Activated T-helper 1 cell treated with anti-CD3 and anti-CD28 coated beads, Interleukin-12 subunit alpha, Interleukin-12 subunit beta, Interleukin-2, Interleukin-4 antibody, amounts not matched to agents 30 ng/mL and 10 ng/mL and 1 ng/mL, durations not matched to agents 14 hours and 24 hours and 36 hours (primary cell): Measurements from ENCODE around the gene SSH2. TPM values are rescaled to one million over a fixed set of nuclear protein-coding genes. Genes with fewer than 3 reads are reported as not detected.
A peak's percentile ranks its signal among the peaks of the same experiment; 100 is the strongest.

ENCODE experiments used
- DNase-seq: peaks from one replicate; pipeline ENCODE4 v3.0.0; 2021; ENCODE audit warnings: low spot score
- H3K27ac Mint-ChIP-seq: one replicate; pipeline ENCODE4 v1.8.0; 2021; ENCODE audit warnings: mild to moderate bottlenecking, mixed read lengths
- H3K27me3 Mint-ChIP-seq: one replicate; pipeline ENCODE4 v1.8.0; 2022; ENCODE audit warnings: mild to moderate bottlenecking, moderate library complexity, mixed read lengths; ENCODE audit not compliant: insufficient read depth
- H3K36me3 Mint-ChIP-seq: one replicate; pipeline ENCODE4 v1.8.0; 2021; ENCODE audit warnings: low read depth, mixed read lengths
- H3K4me1 Mint-ChIP-seq: one replicate; pipeline ENCODE4 v1.8.0; 2021; ENCODE audit warnings: low read depth, mixed read lengths
- H3K4me3 Mint-ChIP-seq: one replicate; pipeline ENCODE4 v1.8.0; 2021; ENCODE audit warnings: mild to moderate bottlenecking, moderate library complexity, mixed read lengths
- H3K9me3 Mint-ChIP-seq: one replicate; pipeline ENCODE4 v1.8.0; 2021; ENCODE audit warnings: mixed read lengths
- intact Hi-C: fragments of 100-400 bp; cut with micrococcal nuclease; formaldehyde crosslinking; loops from one replicate; pipeline ENCODE4 v1.15.1; 2024
- total RNA-seq: library from RNA; stranded (reverse); gene quantifications from 2 replicates; pipeline ENCODE4 v1.2.3, GENCODE V29; 2022

The SSH2 gene
- total RNA-seq, 1 donor from 2014 or later: 43.6 TPM

GRCh38 chr17:29640981-29641642, 288.9 kb downstream of the SSH2 start:
- no peak overlapping the region for H3K27ac Mint-ChIP-seq
- H3K4me3 Mint-ChIP-seq: no peak overlapping the region
- intact Hi-C loops: no loop called here
- H3K27me3 Mint-ChIP-seq: no peaks in the 10 kb centered on the region
- peaks cover 32% of the 10 kb centered on the region for H3K4me1 Mint-ChIP-seq
- peaks cover 14% of the 10 kb centered on the region for H3K36me3 Mint-ChIP-seq
- no peak for DNase-seq
- H3K9me3 Mint-ChIP-seq: no peaks in the 10 kb centered on the region

GRCh38 chr17:29640413-29640812, 289.6 kb downstream of the SSH2 start:
- intact Hi-C loops: no loop called here
- Mint-ChIP-seq H3K27ac (peak overlapping the region; percentile 36), H3K27me3 (no peaks in the 10 kb centered on the region), H3K36me3 (peaks cover 15% of the 10 kb centered on the region), H3K4me3 (no peak overlapping the region), H3K4me1 (peaks cover 27% of the 10 kb centered on the region), H3K9me3 (no peaks in the 10 kb centered on the region)
- no peak for DNase-seq

- intact Hi-C loops: loop anchor here (10.0 kb wide), 1 partner anchor 461 kb away; no protein-coding TSS in a partner anchor
- H3K9me3 Mint-ChIP-seq: no peaks in the 10 kb centered on the region
- no peak for DNase-seq
- H3K27me3 Mint-ChIP-seq: no peaks in the 10 kb centered on the region
- no peak overlapping the region for H3K4me3 Mint-ChIP-seq
- peaks cover 23% of the 10 kb centered on the region for H3K4me1 Mint-ChIP-seq
- H3K36me3 Mint-ChIP-seq: peaks cover 30% of the 10 kb centered on the region
- H3K27ac Mint-ChIP-seq: peak overlapping the region; percentile 24
Observed at GRCh38 chr17:29633886-29634285, 296.1 kb downstream of the SSH2 start.

- Mint-ChIP-seq H3K36me3 (peaks cover 28% of the 10 kb centered on the region), H3K9me3 (no peaks in the 10 kb centered on the region), H3K4me3 (no peak overlapping the region), H3K27ac (peak overlapping the region; percentile 24), H3K4me1 (peaks cover 30% of the 10 kb centered on the region), H3K27me3 (no peaks in the 10 kb centered on the region)
- no peak for DNase-seq
- intact Hi-C loops: loop anchor here (10.0 kb wide), 1 partner anchor 464 kb away; no protein-coding TSS in a partner anchor
Observed at GRCh38 chr17:29630630-29631193, 299.3 kb downstream of the SSH2 start.

GRCh38 chr17:29629839-29630238, 300.2 kb downstream of the SSH2 start:
- intact Hi-C loops: loop anchor here (10.0 kb wide), 1 partner anchor 465 kb away; no protein-coding TSS in a partner anchor
- H3K4me3 Mint-ChIP-seq: no peak overlapping the region
- H3K4me1 Mint-ChIP-seq: peaks cover 38% of the 10 kb centered on the region
- DNase-seq: no peak
- no peak overlapping the region for H3K27ac Mint-ChIP-seq
- no peaks in the 10 kb centered on the region for H3K9me3 Mint-ChIP-seq
- H3K27me3 Mint-ChIP-seq: no peaks in the 10 kb centered on the region
- H3K36me3 Mint-ChIP-seq: peaks cover 30% of the 10 kb centered on the region

GRCh38 chr17:29628644-29629043, 301.4 kb downstream of the SSH2 start:
- no peak for DNase-seq
- Mint-ChIP-seq H3K27ac (no peak overlapping the region), H3K9me3 (no peaks in the 10 kb centered on the region), H3K36me3 (peaks cover 26% of the 10 kb centered on the region), H3K4me1 (peaks cover 45% of the 10 kb centered on the region), H3K27me3 (no peaks in the 10 kb centered on the region), H3K4me3 (no peak overlapping the region)
- intact Hi-C loops: no loop called here

- Mint-ChIP-seq H3K27ac (no peak overlapping the region), H3K27me3 (no peaks in the 10 kb centered on the region), H3K4me3 (no peak overlapping the region), H3K9me3 (no peaks in the 10 kb centered on the region), H3K36me3 (peaks cover 23% of the 10 kb centered on the region), H3K4me1 (peaks cover 52% of the 10 kb centered on the region)
- intact Hi-C loops: no loop called here
- DNase-seq: no peak
Observed at GRCh38 chr17:29627951-29628350, 302.1 kb downstream of the SSH2 start.

- Mint-ChIP-seq H3K4me3 (no peak overlapping the region), H3K36me3 (peaks cover 10% of the 10 kb centered on the region), H3K9me3 (no peaks in the 10 kb centered on the region), H3K4me1 (peaks cover 59% of the 10 kb centered on the region), H3K27me3 (no peaks in the 10 kb centered on the region), H3K27ac (peak overlapping the region; percentile 23)
- intact Hi-C loops: no loop called here
- no peak for DNase-seq
Observed at GRCh38 chr17:29625037-29625750, 304.8 kb downstream of the SSH2 start.

- H3K4me3 Mint-ChIP-seq: peak overlapping the region; percentile 32
- peaks cover 53% of the 10 kb centered on the region for H3K4me1 Mint-ChIP-seq
- intact Hi-C loops: no loop called here
- H3K27me3 Mint-ChIP-seq: no peaks in the 10 kb centered on the region
- no peak overlapping the region for H3K27ac Mint-ChIP-seq
- no peak for DNase-seq
- H3K36me3 Mint-ChIP-seq: peaks cover 10% of the 10 kb centered on the region
- no peaks in the 10 kb centered on the region for H3K9me3 Mint-ChIP-seq
Observed at GRCh38 chr17:29624586-29624985, 305.4 kb downstream of the SSH2 start.

- Mint-ChIP-seq H3K27ac (peak overlapping the region; percentile 81), H3K4me1 (peaks cover 41% of the 10 kb centered on the region), H3K9me3 (no peaks in the 10 kb centered on the region), H3K4me3 (peak overlapping the region; percentile 80), H3K27me3 (no peaks in the 10 kb centered on the region), H3K36me3 (peaks cover 6% of the 10 kb centered on the region)
- DNase-seq: no peak
- intact Hi-C loops: loop anchor here (1.0 to 2.0 kb wide), 3 partner anchors 8 to 84 kb away; no protein-coding TSS in a partner anchor
Observed at GRCh38 chr17:29623283-29623647, 306.8 kb downstream of the SSH2 start.

GRCh38 chr17:29622337-29623282, 307.4 kb downstream of the SSH2 start, which contains the start of gene CORO6:
CORO6 (minus strand) TSS chr17:29622912; CDS start chr17:29621421, 1,491 bp downstream.
- Mint-ChIP-seq H3K27ac (peak within 1 kb of the TSS; percentile 81), H3K27me3 (no peaks in the 10 kb centered on the region)
- intact Hi-C loops: loop anchor here (1.0 to 2.0 kb wide), 5 partner anchors 7 to 157 kb away; no protein-coding TSS in a partner anchor

GRCh38 chr17:29621751-29622194, 308.3 kb downstream of the SSH2 start:
- Mint-ChIP-seq H3K27ac (no peak overlapping the region), H3K36me3 (peaks cover 5% of the 10 kb centered on the region), H3K4me1 (peaks cover 46% of the 10 kb centered on the region), H3K27me3 (peaks cover 4% of the 10 kb centered on the region), H3K4me3 (peak overlapping the region; percentile 69), H3K9me3 (no peaks in the 10 kb centered on the region)
- DNase-seq: no peak
- intact Hi-C loops: loop anchor here (1.0 to 2.0 kb wide), 4 partner anchors 17 to 158 kb away; no protein-coding TSS in a partner anchor

More at GRCh38 chr17:29622337-29623282, 307.4 kb downstream of the SSH2 start, which contains the start of gene CORO6:
- DNase-seq: peak; percentile 56
- Mint-ChIP-seq H3K9me3 (no peaks in the 10 kb centered on the region), H3K4me1 (peaks cover 41% of the 10 kb centered on the region), H3K4me3 (peak within 1 kb of the TSS; percentile 80), H3K36me3 (peaks cover 6% of the 10 kb centered on the region)
